Measurements from ENCODE around the gene CSRNP2. TPM values are rescaled to one million over a fixed set of nuclear protein-coding genes. Genes with fewer than 3 reads are reported as not detected.
A peak's percentile ranks its signal among the peaks of the same experiment; 100 is the strongest.

Gene CSRNP2
- total RNA-seq, 4 donors from 2014 or later, result 7.4 to 14.7 (median 10.4) TPM

- Histone ChIP-seq H3K4me1 (peaks cover 15 to 64% (median 23%) of the 10 kb centered on the region in 3 donors), H3K27me3 (peaks cover 0 to 5% (median 0%) of the 10 kb centered on the region in 4 donors), H3K4me3 (no peak overlapping the region), H3K9me3 (no peaks in the 10 kb centered on the region), H3K27ac (no peak overlapping the region), H3K36me3 (no peaks in the 10 kb centered on the region)
- intact Hi-C loops (cut with DNase I), result no loop called here
- 88 to 91% methylated on average over 15 of the region's 15 CpGs for WGBS, 2 donors
- DNase-seq, result no peak
- TF ChIP-seq CTCF (IDR thresholded peaks at IDR 0.05), result no peak
- no peak for TF ChIP-seq POLR2A (IDR thresholded peaks at IDR 0.05)
Observed at GRCh38 chr12:51027342-51027835, 56.0 kb downstream of the CSRNP2 start.

GRCh38 chr12:51025836-51026638 lies 57.4 kb downstream of the CSRNP2 start, which contains the start of gene SLC11A2:
Gene SLC11A2 (minus strand): TSS chr12:51026384. CDS start chr12:51010728, 15,656 bp downstream.
- intact Hi-C loops (cut with DNase I), result no loop called here
- H3K4me3 ChIP-seq, result peak within 1 kb of the TSS; percentile 54 to 83 (median 76)
- H3K4me1 ChIP-seq, result peaks cover 15 to 77% (median 23%) of the 10 kb centered on the region in 3 donors
- 0% methylated on average over 2 to 4 of the region's 74 CpGs for WGBS, 2 donors
- no peaks in the 10 kb centered on the region for H3K9me3 ChIP-seq
- H3K27ac ChIP-seq, result peak within 1 kb of the TSS; percentile 88 to 96 (median 94)
- H3K36me3 ChIP-seq, result no peaks in the 10 kb centered on the region
- DNase-seq, result peak; percentile 64
- H3K27me3 ChIP-seq, result peaks cover 0 to 5% (median 0%) of the 10 kb centered on the region in 4 donors
- peak in 3 of 6 experiments; percentile 12 to 16 (median 12) for TF ChIP-seq CTCF (IDR thresholded peaks at IDR 0.05)
- peak in 3 of 4 donors; percentile 32 to 85 (median 59) for TF ChIP-seq POLR2A (IDR thresholded peaks at IDR 0.05)

- Histone ChIP-seq H3K27ac (peak overlapping the region; percentile 88 to 96 (median 94)), H3K9me3 (no peaks in the 10 kb centered on the region), H3K27me3 (peaks cover 0 to 5% (median 0%) of the 10 kb centered on the region in 4 donors), H3K4me3 (peak overlapping the region; percentile 54 to 83 (median 76)), H3K36me3 (no peaks in the 10 kb centered on the region), H3K4me1 (peaks cover 15 to 82% (median 23%) of the 10 kb centered on the region in 3 donors)
- DNase-seq, result no peak
- intact Hi-C loops (cut with DNase I), result no loop called here
- no peak for TF ChIP-seq POLR2A (IDR thresholded peaks at IDR 0.05)
- TF ChIP-seq CTCF (IDR thresholded peaks at IDR 0.05), result no peak
- WGBS, 2 donors, result 11 to 12% methylated on average over 4 to 5 of the region's 9 CpGs
Observed at GRCh38 chr12:51025338-51025835, 58.0 kb downstream of the CSRNP2 start.

- Histone ChIP-seq H3K27ac (peak overlapping the region; percentile 88 to 96 (median 94)), H3K9me3 (no peaks in the 10 kb centered on the region), H3K4me3 (peak overlapping the region; percentile 54 to 83 (median 76)), H3K27me3 (no peaks in the 10 kb centered on the region), H3K4me1 (peaks cover 12 to 80% (median 23%) of the 10 kb centered on the region in 3 donors), H3K36me3 (no peaks in the 10 kb centered on the region)
- no peak for DNase-seq
- TF ChIP-seq POLR2A (IDR thresholded peaks at IDR 0.05), result no peak
- TF ChIP-seq CTCF (IDR thresholded peaks at IDR 0.05), result no peak
- intact Hi-C loops (cut with DNase I), result no loop called here
- WGBS, 2 donors, result 31 to 44% methylated on average over 4 of the region's 4 CpGs
Observed at GRCh38 chr12:51023625-51024382, 59.6 kb downstream of the CSRNP2 start.
